NCI-H446 treated with DMSO at 0.1 percent for 48 hours (cell line): ENCODE measurements around the gene PLP2.

Experiments
- DNase-seq: peaks from one replicate; lab custom pipeline; 2025; lab: John Stamatoyannopoulos, UW

PLP2 gene

GRCh38 chrX:49186125-49187027 lies 14.7 kb downstream of the PLP2 start, which contains the start of gene PRICKLE3:
PRICKLE3 (minus strand) TSS chrX:49186373; CDS start chrX:49186297, 76 bp downstream.
- no peak for DNase-seq

GRCh38 chrX:49187028-49187394 lies 15.3 kb downstream of the PLP2 start:
- DNase-seq, result no peak

GRCh38 chrX:49187526-49187925 lies 15.8 kb downstream of the PLP2 start:
- DNase-seq, result no peak

GRCh38 chrX:49188468-49189076 lies 16.9 kb downstream of the PLP2 start:
- DNase-seq, result no peak

- DNase-seq, result no peak
Measured at GRCh38 chrX:49189606-49190005, 17.9 kb downstream of the PLP2 start.

DNA sequence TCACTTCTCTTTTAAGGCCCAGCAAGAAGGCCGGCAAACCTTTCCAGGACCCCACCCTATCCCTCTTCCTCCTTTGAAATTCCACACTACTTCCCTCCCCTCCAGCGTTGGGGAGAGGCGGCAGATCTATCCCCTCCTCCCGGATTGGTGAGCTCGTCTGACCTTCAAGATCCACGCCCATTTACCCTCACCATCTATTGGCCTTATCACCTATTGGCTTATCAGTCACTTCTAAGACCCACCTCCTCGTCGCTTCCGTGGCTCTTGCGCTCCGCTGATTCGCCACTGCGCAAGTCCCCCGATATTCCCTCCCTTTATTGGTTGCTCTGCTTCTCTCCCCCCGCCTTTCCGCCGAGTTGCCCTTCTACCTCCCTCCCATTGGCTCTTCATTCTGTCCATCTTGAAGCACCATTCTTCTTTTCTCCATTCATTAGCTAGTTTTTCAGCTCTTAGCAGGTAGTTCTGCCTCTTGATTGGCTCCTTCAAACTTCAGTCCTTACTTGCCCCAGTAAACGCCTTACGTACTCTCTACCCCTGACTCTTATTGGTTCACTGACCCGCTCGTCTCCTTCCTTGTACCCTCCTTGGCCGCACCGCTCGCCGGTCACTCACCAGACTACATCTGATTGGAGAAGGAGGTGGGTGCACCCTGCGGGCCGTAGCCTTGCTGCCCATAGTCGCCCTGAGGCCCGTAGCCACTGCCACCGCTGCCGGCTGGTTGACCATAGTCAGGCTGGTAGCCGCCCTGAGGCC lies 19.3 kb downstream of the PLP2 start:
- peak; percentile 100 for DNase-seq

DNA sequence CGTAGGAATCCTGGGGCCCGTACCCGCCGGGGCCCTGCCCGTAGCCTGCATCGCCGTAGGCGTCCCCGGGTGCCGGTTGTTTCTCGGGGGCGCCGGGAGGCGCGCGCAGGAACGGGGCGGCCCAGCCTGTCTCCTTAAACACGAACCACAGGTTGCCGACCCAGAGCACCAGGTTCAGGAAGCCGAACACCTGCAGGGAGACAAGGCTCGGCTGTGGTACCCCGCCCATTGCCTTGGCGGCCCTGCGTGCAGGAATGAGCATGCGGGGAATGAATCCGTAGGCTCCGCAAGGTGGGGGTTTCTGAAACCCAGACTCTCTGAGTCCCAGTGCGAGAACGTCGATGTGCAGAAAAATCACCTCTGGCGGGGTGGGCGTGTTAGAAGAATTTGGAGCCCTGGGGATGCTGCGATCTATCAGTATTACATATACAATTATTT lies 19.9 kb downstream of the PLP2 start:
- DNase-seq, result no peak

DNA sequence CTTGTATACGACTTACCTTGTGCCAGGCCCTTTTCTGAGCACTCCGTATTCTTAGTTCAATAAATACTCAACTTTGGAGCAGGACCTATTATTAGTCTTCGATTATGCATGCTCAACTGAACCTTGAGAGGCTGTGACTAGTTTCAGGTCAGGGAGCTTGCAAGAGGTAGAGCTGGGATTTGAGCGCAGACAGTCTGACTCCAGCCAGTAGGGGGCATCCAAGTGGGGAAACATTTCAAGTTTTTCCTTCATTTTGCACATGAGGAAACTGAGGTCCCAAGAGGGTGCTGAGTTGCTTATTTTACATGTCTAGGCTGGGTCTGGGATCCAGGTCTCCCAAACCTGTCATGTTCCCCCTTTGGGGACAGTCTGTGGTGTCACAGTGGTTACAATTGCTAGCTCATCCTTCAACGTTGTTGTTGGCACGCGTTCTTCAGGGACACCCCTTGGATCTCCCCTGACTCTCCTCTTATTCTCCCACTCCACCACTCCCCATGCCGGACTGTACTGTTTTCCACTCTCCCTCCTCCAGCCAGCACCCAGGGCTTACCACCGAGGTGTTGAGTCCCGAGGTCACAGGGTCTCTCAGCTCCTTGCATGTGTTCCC lies 21.1 kb downstream of the PLP2 start:
- no peak for DNase-seq

DNA sequence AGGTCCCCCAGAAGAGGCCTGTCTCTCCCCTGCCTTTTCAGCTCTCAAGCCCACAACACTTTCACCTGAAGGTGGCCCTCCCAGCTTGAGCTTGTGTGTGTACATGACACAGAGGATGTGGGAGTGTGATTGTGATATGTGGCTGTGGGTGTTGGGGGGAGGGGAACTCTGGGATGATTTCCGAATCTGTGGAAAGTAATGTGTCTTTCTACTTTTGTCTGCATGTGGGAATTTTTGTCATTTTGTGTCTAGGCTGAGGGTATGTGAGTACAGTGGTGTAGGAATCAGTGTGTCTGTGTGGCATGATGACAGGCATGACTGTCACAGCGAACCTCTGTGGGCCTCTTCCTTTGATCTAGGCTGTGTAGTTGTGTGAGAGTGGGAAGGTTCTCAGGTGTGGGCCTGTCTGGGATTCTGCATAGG lies 21.9 kb downstream of the PLP2 start:
- DNase-seq, result no peak

- no peak for DNase-seq
Measured at GRCh38 chrX:49197543-49198087, 25.9 kb downstream of the PLP2 start.

DNA sequence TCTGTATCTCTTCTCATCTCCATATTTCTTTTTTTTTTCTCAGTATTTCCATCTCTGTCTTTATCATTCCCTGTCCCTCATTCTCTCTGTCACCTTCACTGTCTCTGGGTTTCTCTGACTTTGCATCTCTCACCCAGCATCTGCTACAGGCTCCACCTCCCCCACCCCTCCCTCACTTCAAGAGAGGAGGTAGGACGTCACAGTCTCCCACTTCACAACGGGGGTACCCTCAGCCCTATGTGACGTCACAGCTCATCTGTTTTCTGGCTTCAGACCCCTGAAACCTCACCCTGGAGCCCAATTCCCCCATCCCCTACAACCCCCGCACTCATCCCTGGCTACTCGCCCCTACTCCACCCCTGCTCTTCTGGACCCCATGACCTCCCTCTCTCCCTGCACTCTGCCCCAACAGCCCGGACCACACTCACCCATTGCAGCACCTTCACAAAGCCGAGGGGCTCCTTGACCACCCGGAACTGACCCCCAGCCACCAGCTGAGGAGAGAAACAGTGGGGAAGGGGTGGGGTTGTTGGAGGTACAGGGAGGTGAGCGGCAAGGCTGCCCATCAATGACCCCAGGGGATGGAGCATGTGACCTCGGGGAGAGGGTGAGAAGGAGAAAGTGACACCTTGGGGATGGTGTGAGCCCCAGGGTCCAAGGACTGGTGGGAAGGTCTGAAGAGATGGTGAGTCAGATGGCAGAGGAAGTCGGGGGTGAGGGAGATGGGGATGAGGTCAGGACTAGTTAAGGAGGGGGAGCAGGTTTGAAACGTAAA lies 27.0 kb downstream of the PLP2 start:
- DNase-seq, result no peak

- no peak for DNase-seq
Measured at GRCh38 chrX:49199315-49199595, 27.6 kb downstream of the PLP2 start.

GRCh38 chrX:49199906-49200771 lies 28.4 kb downstream of the PLP2 start, which contains the start of gene SYP:
SYP (minus strand) TSS chrX:49200193; CDS start chrX:49200186, 7 bp downstream.
- DNase-seq, result peak; percentile 66

DNA sequence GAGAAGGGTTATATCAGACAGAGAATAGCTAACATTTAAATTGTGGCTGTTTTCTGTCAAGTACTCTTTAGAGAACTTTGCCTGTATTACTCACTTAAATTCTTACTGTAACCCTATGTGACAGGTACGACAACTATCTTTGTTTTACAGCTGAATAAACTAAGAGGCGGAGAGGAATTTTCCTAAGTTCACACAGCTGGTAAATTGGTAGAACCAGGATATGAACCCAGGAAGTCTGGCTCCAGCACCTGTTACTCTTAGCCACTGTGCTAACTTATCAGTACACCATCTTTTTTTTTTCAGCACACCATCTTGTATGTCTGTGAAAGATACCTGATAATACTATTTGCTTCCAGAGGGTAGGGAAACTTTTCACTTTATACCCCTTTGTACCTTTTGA lies 30.3 kb downstream of the PLP2 start:
- DNase-seq, result no peak

DNA sequence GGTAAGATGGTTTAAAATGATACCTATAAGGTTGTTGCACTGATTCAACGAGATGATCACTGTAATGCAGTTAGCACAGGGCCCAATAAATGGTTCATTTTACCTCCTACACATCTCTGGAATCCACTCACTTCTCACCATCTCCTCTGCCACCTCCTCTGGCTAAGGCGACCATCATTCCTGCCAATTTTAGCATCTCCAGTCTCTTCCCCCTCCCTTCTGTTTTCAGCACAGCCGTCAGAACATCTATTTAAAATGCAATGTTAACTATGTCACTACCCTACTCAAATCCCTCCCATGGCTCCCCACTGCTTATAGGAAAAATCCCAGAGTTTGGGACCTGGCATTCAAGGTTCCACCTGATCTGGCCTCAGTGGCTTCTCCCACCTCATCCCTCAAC lies 31.8 kb downstream of the PLP2 start:
- DNase-seq, result no peak

- DNase-seq, result no peak
Measured at GRCh38 chrX:49204017-49204416, 32.3 kb downstream of the PLP2 start.

- DNase-seq, result no peak
Measured at GRCh38 chrX:49204709-49205108, 33.0 kb downstream of the PLP2 start.

- DNase-seq, result no peak
Measured at GRCh38 chrX:49205443-49205842, 33.7 kb downstream of the PLP2 start.

DNA sequence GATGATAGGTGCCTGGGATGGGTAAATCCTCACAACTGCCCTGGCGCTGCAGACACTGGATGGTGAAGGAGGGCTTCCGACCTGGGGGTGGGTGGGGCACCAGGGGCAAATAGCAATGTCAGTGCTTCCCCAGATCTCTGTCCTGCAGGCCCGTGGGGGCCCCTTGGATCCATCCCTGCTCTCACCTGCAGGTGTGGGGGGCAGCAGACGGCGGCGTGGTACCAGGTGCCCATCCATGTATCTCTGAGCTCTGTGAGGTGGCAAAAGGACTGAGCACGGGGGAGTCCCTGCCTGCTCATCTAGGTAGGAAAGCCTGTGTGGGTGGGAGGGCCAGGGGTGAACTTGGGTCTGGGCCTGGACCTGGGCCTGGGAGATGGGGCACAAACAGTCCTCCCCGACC lies 34.8 kb downstream of the PLP2 start:
- DNase-seq, result no peak

DNA sequence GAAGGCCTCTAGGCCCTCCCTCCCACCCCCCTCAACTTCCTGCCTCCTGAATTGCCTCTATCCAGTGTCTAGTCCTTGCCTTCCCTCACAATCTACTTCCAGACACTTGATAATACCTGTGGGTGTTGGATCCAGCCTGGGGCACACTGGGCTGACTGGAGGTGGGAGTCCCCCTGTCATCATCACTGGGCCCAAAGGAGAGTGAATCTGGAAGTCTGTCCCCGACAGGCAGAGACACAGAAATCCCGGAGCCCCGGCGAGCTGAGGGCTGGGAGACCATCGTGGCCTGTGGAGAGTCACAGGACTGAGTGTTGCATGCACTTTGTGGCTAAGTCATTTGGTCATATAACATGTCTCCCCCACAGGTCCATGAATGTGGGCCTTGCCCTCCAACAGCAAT lies 36.7 kb downstream of the PLP2 start:
- no peak for DNase-seq
